ENCODE results near the gene MT1X.
A peak's percentile ranks its signal among the peaks of the same experiment; 100 is the strongest.

Gene MT1X

GRCh38 chr16:56667581-56668571 lies 14.4 kb upstream of the MT1X start, which contains the start of gene MT1G:
Gene MT1G, minus strand, starts transcription at chr16:56668065. Its CDS starts 72 bp downstream, at chr16:56667993.
- no peak within 1 kb of the TSS for H3K4ac ChIP-seq (ENCODE audit: low read depth in 1 of 2, low read length in 2 of 2)
- no peak within 1 kb of the TSS for H2BK12ac ChIP-seq (ENCODE audit: low read length in 2 of 2)

DNA sequence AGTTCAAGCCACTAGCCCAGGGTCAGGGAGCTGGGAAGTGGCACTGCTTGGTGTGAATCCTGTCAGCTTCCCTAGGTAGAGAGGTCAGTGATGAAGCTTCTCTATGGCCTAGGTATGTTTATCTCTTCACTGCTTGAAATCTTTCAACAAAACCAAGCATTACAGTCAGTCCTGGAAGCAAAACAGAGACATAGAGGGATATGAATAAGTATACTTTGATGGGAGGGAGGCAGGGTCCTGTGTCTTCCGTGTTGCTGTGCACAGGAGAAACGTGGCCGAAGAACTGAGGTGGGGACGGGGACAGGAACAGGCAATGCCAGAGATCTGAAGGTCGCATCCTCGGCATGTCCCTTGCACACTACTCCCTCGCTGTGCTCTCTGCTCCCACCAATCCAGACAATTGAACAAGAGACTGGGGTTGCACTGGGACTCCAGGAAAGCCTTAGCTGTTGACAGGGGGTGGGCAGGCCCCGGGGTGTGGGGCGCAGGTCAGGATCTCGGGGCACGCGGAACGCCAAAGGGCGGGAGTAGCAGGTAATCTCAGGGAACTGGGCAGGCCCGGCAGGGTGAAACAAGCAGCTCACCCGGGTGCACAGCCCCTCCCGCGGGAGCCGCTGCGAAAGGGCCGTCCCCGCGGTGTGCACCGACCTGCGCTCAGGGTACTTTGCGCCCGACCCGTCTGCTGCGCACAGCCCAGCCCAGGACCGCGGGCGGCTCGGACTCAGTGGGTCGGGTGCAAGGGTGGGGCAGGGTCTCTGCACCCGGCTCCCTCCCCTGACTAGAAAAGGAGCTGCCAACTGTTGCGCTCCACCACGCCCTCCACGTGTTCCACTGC lies 13.0 kb upstream of the MT1X start, which contains the start of gene MT1H:
MT1H (plus strand) TSS at position 810 of the 835 bp plus-strand sequence. CDS start 71 bp downstream, outside the sequence.
- DNase-seq = no peak
- 4% methylated on average over 34 of the region's 38 CpGs for WGBS
- Histone ChIP-seq H3K4ac (ENCODE audit: low read depth in 1 of 2, low read length in 2 of 2) (no peak within 1 kb of the TSS), H3K18ac (ENCODE audit: low read depth in 1 of 2, low read length in 2 of 2) (no peak within 1 kb of the TSS), H2BK120ac (ENCODE audit: low read depth, low read length) (no peak within 1 kb of the TSS), H3K4me1 (ENCODE audit: control insufficient read depth, insufficient read depth, low read depth, low read length) (peaks cover 14% of the 10 kb centered on the region), H2AK5ac (ENCODE audit: low read length, severe bottlenecking) (no peak within 1 kb of the TSS), H3K9me3 (ENCODE audit: control insufficient read depth, low read length) (no peaks in the 10 kb centered on the region), H4K8ac (ENCODE audit: low read length) (no peak within 1 kb of the TSS), H3K4me3 (ENCODE audit: insufficient read depth in 1 of 2, low read depth in 1 of 2, low read length in 2 of 2) (no peak within 1 kb of the TSS), H4K91ac (ENCODE audit: low read length) (no peak within 1 kb of the TSS), H2AFZ (ENCODE audit: low read depth, low read length) (no peak within 1 kb of the TSS), H3K23ac (ENCODE audit: low read length in 2 of 2) (no peak within 1 kb of the TSS), H3K27me3 (ENCODE audit: control insufficient read depth in 1 of 2, insufficient read depth in 1 of 2, low read length in 2 of 2) (peaks cover 62 to 84% of the 10 kb centered on the region in 2 experiments), H2BK12ac (ENCODE audit: low read length in 2 of 2) (no peak within 1 kb of the TSS), H2BK5ac (ENCODE audit: low read depth, low read length, poor library complexity, severe bottlenecking) (no peak within 1 kb of the TSS), H3K9ac (ENCODE audit: low read length) (no peak within 1 kb of the TSS), H3K4me2 (ENCODE audit: low read length, poor library complexity, severe bottlenecking) (no peak within 1 kb of the TSS), H3K36me3 (ENCODE audit: control insufficient read depth in 1 of 2, insufficient read depth in 2 of 2, low read depth in 1 of 2, low read length in 2 of 2) (no peaks in the 10 kb centered on the region), H2BK15ac (ENCODE audit: low read depth, poor library complexity, severe bottlenecking) (no peak within 1 kb of the TSS), H3K14ac (ENCODE audit: low read length in 2 of 2) (no peak within 1 kb of the TSS), H3K79me1 (replicated peaks; ENCODE audit: low read length, poor library complexity, severe bottlenecking) (no peaks in the 10 kb centered on the region), H3K27ac (ENCODE audit: low read length, poor library complexity, severe bottlenecking) (no peak within 1 kb of the TSS)

More at GRCh38 chr16:56667581-56668571, 14.4 kb upstream of the MT1X start, which contains the start of gene MT1G:
- Histone ChIP-seq H3K9ac (ENCODE audit: low read length) (no peak within 1 kb of the TSS), H3K9me3 (ENCODE audit: control insufficient read depth, low read length) (no peaks in the 10 kb centered on the region), H3K4me2 (ENCODE audit: low read length, poor library complexity, severe bottlenecking) (peak within 1 kb of the TSS; percentile 32), H2BK15ac (ENCODE audit: low read depth, poor library complexity, severe bottlenecking) (no peak within 1 kb of the TSS), H3K79me1 (replicated peaks; ENCODE audit: low read length, poor library complexity, severe bottlenecking) (no peaks in the 10 kb centered on the region), H3K27me3 (ENCODE audit: control insufficient read depth in 1 of 2, insufficient read depth in 1 of 2, low read length in 2 of 2) (peaks cover 73 to 94% of the 10 kb centered on the region in 2 experiments), H4K91ac (ENCODE audit: low read length) (no peak within 1 kb of the TSS), H2BK5ac (ENCODE audit: low read depth, low read length, poor library complexity, severe bottlenecking) (no peak within 1 kb of the TSS), H2AFZ (ENCODE audit: low read depth, low read length) (no peak within 1 kb of the TSS), H3K27ac (ENCODE audit: low read length, poor library complexity, severe bottlenecking) (no peak within 1 kb of the TSS), H2AK5ac (ENCODE audit: low read length, severe bottlenecking) (no peak within 1 kb of the TSS), H3K14ac (ENCODE audit: low read length in 2 of 2) (no peak within 1 kb of the TSS), H3K4me1 (ENCODE audit: control insufficient read depth, insufficient read depth, low read depth, low read length) (peaks cover 18% of the 10 kb centered on the region), H3K23ac (ENCODE audit: low read length in 2 of 2) (no peak within 1 kb of the TSS), H4K8ac (ENCODE audit: low read length) (no peak within 1 kb of the TSS), H2BK120ac (ENCODE audit: low read depth, low read length) (no peak within 1 kb of the TSS), H3K18ac (ENCODE audit: low read depth in 1 of 2, low read length in 2 of 2) (no peak within 1 kb of the TSS), H3K4me3 (ENCODE audit: insufficient read depth in 1 of 2, low read depth in 1 of 2, low read length in 2 of 2) (no peak within 1 kb of the TSS), H3K36me3 (ENCODE audit: control insufficient read depth in 1 of 2, insufficient read depth in 2 of 2, low read depth in 1 of 2, low read length in 2 of 2) (no peaks in the 10 kb centered on the region)
- WGBS = 5% methylated on average over 45 of the region's 46 CpGs
- no peak for DNase-seq

DNA sequence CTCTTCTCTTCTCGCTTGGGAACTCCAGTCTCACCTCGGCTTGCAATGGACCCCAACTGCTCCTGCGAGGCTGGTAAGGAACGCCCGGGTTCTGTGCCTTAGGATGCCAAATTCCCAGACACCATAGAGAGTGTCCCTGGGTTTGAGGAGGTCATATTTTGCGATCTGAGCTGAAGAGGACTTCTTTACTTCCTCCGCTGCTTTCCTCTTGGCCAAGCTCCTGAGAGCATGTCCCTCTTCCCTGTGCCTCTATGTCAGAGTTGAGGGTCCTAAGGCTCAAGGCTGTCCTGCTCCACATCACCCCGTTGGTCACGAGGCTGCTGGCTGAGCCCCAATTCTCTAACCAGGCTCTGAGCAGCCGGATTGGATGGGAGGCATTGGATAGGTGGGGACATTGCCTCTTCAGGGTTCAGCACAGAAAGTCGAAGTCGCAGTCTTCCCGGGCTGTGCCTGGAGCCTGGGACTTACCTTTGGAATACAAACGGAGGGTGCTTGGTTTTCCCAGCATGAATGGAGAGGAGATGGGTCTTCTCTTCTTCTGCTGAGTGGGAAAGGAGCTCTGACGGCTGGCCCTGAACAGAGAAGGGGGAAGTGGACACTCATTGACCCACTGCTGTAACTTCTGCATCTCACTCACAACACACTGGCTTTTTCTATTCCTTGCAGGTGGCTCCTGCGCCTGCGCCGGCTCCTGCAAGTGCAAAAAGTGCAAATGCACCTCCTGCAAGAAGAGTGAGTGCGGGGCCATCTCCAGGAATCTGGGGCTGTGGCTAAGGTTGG lies 12.2 kb upstream of the MT1X start:
- Histone ChIP-seq H3K4me3 (ENCODE audit: insufficient read depth in 1 of 2, low read depth in 1 of 2, low read length in 2 of 2) (no peak overlapping the region), H3K23ac (ENCODE audit: low read length in 2 of 2) (no peak overlapping the region), H3K27me3 (ENCODE audit: control insufficient read depth in 1 of 2, insufficient read depth in 1 of 2, low read length in 2 of 2) (peaks cover 59 to 77% of the 10 kb centered on the region in 2 experiments), H3K4me2 (ENCODE audit: low read length, poor library complexity, severe bottlenecking) (no peak overlapping the region), H4K91ac (ENCODE audit: low read length) (no peak overlapping the region), H3K4ac (ENCODE audit: low read depth in 1 of 2, low read length in 2 of 2) (no peak overlapping the region), H2AK5ac (ENCODE audit: low read length, severe bottlenecking) (no peak overlapping the region), H3K9ac (ENCODE audit: low read length) (no peak overlapping the region), H2BK5ac (ENCODE audit: low read depth, low read length, poor library complexity, severe bottlenecking) (no peak overlapping the region), H3K18ac (ENCODE audit: low read depth in 1 of 2, low read length in 2 of 2) (no peak overlapping the region), H2AFZ (ENCODE audit: low read depth, low read length) (no peak overlapping the region), H4K8ac (ENCODE audit: low read length) (no peak overlapping the region), H3K14ac (ENCODE audit: low read length in 2 of 2) (no peak overlapping the region), H2BK120ac (ENCODE audit: low read depth, low read length) (no peak overlapping the region), H3K9me3 (ENCODE audit: control insufficient read depth, low read length) (no peaks in the 10 kb centered on the region), H3K36me3 (ENCODE audit: control insufficient read depth in 1 of 2, insufficient read depth in 2 of 2, low read depth in 1 of 2, low read length in 2 of 2) (no peaks in the 10 kb centered on the region), H2BK15ac (ENCODE audit: low read depth, poor library complexity, severe bottlenecking) (no peak overlapping the region), H3K4me1 (ENCODE audit: control insufficient read depth, insufficient read depth, low read depth, low read length) (peaks cover 14% of the 10 kb centered on the region), H2BK12ac (ENCODE audit: low read length in 2 of 2) (no peak overlapping the region), H3K27ac (ENCODE audit: low read length, poor library complexity, severe bottlenecking) (no peak overlapping the region), H3K79me1 (replicated peaks; ENCODE audit: low read length, poor library complexity, severe bottlenecking) (no peaks in the 10 kb centered on the region)
- 6% methylated on average over 18 of the region's 19 CpGs for WGBS
- DNase-seq = no peak

All from mesenchymal stem cell (in vitro differentiated cells and primary cell).